HG02852 (cell line): ENCODE measurements around the gene CD207.
"Not testable (repeated sequence)": the region's sequence is repeated elsewhere in the genome, so short reads cannot be mapped to it uniquely, and the experiment has no call there.

Experiments
- ATAC-seq: cut with Tn5 transposase; IDR thresholded peaks from one replicate; pipeline ENCODE4 v1.9.1; 2021; ENCODE audit warnings: mild to moderate bottlenecking, moderate library complexity; ENCODE audit not compliant: unreplicated experiment

Gene CD207

DNA sequence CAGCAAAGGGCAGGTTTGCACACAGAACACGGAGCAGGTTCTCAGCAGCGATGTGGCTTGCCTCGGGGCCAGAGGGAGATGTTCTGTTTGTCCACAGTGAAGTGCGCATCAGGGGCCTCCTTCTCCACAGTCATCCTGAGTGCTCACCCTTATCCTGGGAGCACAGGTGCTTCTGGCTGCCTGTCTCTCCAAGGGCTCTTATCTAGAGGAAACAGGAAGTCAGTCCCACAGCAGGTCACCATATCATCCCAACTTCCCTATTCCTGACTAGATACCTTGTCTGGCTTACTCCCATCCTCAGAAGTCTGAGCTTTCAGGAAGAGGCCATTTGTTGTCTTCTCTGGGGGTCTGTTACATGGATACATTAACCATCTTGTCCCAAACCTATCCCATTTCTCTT, at the start of gene CD207:
Gene CD207, minus strand, starts transcription at position 174 of the 400 bp plus-strand sequence. Its CDS starts 40 bp downstream, at position 134.
- no peak for ATAC-seq

DNA sequence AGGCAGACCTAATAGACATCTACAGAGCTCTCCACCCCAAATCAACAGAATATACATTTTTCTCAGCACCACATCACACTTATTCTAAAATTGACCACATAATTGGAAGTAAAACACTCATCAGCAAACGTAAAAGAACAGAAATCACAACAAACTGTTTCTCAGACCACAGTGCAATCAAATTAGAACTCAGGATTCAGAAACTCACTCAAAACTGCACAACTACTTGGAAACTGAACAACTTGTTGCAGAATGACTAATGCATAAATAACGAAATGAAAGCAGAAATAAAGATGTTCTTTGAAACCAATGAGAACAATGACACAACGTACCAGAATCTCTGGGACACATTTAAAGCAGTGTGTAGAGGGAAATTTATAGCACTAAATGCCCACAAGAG, 42.9 kb upstream of the CD207 start:
- not testable (repeated sequence) for ATAC-seq

DNA sequence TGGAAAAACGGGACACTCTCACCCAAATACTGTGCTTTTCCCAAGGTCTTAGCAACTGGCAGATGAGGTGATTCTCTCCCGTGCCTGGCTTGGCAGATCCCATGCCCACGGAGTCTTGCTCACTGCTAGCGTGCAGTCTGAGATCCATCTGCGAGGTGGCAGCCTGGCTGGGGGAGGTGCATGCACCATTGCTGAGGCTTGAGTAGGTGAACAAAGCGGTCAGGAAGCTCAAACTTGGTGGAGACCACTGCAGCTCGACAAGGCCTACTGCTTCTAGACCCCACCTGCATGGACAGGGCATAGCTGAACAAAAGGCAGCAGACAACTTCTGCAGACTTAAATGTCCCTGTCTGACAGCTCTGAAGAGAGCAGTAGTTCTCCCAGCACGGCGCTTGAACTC, 40.5 kb upstream of the CD207 start:
- not testable (repeated sequence) for ATAC-seq

DNA sequence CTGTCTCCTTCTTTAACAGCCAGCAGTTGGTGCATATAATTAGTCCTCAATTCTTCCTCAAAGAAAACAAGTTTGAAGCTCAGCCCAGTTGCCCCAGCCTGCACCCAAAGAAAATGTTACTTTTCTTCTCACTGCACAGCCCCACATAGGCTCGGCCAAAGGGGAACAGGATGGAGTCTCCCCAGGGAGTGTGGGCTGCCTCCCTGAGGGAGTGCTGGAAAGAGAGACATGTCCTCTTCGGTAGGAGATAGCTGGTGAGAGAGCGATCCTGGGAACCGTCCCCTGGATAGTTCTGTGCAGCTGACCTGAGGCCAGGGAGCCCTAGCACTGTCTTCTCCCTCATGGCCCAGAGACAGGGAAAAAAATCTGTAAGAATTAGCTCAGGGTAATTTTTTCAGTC, 37.9 kb upstream of the CD207 start:
- ATAC-seq: no peak

DNA sequence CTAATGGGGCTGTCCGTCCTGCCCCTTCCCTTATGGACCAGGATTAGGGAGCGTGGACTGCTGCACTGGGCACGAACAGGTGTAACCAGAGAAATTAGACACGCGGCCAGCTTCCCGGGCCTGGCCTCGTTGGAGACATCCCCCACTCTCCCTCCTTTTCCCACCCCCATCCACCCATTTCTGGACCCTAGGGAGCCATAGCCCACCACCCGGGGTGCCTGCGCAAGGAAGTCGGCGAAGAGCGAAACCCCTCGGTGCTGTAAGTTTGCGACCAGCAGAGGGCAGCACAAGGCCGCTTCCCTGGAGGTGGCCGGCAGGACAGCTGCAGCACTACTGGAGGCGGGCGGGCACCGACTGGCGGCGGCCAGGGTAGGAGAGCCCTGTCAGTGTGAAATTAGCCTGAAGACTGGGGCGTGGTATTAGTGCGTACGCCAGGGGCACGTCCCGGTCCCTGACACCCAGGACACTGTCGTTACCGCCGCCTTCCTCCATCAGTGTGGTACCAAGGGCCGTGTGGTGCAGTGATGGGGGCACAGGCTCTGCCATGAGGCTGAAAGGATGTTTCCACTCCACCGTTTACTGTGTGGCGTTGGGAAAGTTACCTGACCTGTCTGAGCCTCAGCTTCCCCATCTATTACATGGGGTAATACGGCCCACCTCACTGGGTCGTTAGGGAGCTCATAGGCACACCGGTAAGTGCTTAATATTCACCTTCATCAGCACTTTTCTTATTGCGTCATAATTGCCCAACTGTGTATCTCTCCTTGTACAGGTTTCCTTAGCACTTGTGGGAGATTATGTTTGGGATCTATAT, 36.0 kb upstream of the CD207 start:
- peak; percentile 79 for ATAC-seq

DNA sequence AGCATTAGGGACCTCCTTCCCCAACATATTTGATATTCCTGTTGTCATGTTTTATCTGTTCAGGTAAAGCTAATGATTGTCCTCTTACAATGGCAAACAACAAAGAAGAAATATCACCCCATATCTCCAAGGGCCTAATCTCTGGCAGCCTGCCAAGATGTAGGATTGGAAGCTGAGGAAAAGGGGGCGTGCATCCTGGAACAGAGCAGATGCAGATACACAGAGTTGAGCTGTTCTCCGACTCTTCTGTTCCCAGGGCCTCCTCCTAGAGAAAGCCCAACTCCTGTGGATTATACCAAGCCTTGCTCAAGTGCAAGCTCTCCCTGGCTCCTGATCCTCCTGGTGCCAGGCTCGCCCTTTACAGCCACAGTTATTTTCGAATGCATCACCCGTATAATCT, 35.2 kb upstream of the CD207 start:
- no peak for ATAC-seq

DNA sequence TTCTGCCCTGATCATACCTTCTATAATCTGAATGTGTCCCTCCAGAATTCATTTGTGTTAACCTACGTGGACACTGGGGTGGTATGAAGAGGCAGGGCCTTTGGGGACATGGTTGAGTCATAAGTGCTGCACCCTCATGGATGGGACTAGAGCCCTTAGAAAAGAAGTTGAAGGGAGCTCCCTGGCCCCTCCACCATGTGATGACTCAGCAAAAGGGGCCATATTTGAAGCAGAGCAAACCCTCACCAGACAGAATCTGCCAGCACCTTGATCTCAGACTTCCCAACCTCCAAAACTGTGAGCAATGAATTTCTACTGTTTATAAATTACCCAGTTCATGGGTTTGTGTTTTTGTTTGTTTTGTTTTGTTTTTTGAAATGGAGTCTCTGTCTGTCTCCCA, 33.4 kb upstream of the CD207 start:
- no peak for ATAC-seq

DNA sequence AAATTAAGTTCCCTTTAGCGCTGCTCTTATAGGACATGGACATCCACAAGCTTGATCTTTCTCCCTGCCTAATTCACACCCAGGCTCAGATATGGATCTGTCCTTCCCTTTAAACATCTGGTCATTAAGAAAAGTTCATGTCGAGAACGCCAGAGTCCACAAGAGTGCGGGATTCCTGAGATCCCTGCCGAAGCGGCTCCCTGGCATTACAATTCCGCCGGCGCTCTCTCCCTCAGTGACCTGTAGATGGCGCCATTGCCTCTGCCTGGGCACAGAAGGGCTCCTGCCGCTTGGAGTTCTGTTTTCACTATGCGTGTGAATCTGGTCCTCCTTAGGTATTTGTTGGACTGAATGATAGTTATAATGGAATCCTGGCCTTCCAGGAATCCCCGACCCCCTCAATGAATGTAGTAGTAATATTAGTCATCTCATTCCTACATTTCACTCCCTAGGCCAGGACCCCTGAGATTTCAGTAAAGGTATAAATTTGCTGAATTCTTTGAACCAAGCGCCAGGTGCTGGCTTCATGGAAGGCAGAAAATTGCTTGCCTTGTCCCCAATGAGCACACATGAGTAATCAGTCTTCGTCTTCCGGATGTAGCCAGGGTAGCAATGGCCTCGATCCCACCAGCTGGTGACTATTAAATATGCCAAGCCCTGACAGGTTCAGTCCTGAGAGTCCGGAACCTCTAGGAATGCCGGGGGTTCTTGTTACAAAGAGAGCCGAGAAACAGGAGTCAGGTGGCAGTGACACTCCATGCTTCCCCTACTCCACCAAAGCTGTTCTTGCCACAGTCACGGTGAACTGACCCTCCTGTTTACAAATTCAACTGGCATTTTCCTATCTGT, 26.4 kb upstream of the CD207 start:
- ATAC-seq: no peak

DNA sequence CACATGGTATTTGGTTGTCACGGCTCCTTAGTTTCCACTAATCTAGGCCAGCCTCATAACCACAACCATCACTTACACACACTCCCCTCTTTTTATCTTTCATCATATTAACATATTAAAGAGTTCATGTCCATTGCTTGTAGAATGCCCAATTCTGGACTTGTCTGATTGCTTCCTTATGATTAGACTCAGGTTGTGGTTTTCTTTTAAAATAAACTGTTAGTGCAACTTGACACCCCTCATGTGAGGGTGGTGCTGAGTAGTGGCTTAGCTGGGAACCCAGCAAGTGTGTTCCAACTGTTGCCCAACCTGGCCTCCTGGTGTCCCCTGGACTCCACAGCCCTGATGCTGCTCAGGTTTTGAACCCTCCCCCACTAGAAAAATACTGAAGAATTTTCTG, 20.1 kb upstream of the CD207 start:
- no peak for ATAC-seq

DNA sequence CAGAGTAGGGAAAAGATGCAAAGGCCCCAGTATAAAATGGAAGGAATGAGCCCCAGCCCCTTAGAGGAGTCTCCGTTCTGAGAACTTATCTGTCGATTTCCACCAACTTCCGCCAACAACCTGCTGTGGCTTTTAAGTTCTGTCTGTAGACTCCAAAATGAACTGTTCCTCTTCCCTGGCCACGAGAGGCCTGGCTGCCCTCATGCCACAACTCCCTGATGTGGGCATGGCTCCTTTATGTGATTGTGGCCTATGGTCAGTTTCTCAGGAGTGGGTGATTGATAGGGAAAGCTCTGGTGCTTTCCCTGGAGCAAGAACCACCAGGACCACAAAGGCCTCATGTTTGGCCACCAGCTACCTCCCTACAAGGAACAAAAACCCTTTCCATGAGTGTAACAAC, 18.8 kb upstream of the CD207 start:
- ATAC-seq: no peak

DNA sequence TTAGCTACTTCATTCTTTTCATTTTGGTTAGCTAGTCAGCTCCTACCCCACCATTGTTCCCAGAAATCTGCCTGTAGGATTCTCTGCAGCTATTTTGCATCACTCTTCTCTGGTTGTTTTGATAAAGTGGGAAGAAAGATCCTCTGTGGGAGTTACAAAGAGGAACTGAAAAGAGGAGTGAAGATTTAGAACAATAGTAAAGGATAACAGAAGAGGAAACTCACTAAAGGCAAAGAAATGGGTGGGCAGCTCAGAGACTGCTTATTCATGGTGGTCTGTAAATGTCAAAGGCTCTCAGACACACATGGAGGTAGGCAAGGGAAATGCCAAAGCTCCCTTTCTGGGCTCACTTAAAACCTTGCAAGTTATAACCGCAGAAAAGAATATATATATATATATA, 17.2 kb upstream of the CD207 start:
- no peak for ATAC-seq

DNA sequence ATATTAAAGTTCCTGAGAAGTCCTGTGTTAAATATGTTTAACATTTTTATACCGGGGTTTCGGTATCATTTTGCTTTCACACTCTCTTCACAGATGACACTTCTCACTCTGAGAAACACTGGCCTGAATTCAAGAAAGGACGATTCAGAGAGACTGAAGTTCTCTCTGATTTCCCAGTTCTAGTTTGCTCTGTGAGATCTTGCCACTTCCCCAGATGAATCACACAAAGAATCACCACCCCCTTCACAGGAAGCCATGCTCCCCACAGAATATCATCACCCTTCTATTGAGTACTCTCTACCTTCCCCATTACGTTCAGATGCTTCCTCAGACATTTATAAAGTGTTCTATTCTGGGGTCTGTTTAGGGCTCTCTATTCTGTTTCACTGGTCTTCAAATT, 16.1 kb upstream of the CD207 start:
- peak; percentile 91 for ATAC-seq

DNA sequence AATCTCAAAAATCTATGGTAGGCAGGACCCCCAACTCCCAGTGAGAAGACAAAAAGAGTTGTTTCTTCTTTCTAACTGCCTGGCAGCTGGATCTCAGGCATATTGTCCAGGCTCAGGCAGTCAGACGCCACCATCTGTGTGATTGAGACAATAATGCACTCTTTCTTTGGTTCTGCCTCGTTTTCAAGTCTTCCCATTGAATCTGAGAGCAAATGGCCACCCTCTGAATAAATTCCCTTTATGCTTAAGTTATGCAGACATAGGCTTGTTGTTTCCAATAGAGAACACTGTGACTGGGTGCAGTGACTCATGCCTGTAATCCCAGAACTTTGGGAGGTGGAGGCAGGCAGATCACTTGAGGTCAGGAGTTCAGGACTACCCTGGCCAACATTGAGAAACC, 15.3 kb upstream of the CD207 start:
- no peak for ATAC-seq

DNA sequence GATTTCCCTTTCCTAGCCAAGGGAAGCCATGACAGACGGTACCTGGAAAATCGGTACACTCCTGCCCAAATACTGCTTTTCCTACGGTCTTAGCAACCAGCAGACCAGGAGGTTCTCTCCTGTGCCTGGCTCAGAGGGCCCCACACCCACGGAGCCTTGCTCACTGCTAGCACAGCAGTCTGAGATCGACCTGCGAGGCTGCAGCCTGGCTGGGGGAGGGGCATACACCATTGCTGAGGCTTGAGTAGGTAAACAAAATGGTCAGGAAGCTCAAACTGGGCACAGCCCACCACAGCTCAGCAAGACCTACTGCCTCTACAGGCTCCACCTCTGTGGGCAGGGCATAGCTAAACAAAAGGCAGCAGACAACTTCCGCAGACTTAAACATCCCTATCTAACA, 6.8 kb upstream of the CD207 start:
- no peak for ATAC-seq

DNA sequence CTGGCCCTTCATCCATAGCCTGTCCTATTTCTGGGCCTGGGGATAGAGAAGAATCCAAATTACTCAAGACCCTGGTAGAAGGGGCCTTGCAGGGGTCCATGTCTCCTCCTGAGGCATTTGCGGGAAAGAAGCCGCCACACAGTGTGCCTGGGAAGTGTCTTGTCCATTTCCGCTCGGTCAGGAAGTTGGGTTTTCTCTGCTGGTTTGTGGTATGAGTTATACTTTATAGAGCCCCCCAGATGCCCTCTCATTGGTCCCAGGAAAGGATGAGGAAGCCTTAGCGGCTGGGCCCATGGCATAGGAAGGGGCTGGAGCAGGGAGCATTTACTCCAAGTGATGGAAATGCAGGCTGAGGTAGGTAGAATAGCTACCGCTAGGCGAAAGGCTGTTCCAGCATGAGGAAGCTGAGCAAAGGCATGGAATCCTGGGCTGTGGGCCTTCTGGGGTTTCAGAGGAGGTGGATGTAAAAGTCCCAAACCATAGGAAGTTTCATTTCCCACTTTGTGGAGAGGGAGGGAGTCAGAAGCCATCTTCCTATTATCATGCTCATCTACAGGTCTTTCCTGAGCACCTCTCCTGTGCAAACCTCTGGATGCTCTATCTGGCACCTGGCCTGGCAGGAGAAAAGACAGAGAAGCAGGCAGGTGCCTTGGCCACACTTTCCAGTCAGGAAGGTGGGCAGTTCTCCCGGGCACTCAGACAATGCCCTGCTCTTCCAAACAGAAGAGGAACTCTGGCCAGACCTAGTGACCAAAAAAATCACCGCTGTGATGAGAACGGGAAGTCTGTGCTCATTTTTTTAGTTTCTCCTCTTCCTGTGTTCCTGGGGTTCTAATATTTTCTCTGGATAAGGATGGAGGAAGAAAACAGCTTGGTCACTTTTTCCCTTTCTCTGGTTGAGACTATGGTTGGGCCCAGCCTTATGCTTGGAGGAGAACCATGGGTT, 2.6 kb upstream of the CD207 start:
- no peak for ATAC-seq

DNA sequence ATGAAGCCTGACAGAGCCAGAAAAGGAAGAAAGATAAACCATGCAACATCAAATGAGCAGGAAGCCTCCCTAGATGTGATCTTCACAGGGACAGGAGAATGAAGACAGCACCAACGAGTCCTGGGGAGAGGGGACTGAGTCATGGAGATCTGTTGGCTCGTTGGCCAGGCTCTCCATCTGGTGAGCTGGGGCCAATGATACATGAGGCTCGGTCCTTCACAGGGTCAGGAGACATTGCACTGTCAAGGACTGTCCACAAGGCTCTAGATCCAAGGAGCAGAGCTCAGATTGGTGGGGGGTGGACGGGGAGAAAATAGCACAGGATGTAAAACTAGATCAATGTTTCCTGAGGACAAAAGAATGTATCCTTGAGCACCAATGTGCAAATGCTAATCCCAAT, 735 bp downstream of the CD207 start:
- ATAC-seq: no peak

DNA sequence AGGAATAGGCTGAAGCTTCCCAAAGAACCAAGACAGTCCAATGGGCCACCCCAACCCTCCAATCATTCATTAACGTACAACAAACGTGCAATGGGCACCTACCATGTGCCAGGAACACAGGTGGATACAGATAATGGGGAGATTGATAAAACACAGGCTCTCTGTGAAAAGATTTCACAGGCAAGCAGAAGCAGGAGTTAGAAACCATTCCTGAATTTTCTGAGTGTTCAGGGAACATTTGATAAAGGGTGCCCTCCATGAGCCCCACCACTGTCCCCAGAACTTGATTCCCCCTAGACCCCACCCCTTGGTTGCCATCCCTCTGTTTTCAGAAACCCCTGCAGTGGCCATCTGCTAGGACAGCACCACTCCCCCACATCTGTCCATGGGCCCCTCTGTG, 1.5 kb downstream of the CD207 start:
- ATAC-seq: no peak

DNA sequence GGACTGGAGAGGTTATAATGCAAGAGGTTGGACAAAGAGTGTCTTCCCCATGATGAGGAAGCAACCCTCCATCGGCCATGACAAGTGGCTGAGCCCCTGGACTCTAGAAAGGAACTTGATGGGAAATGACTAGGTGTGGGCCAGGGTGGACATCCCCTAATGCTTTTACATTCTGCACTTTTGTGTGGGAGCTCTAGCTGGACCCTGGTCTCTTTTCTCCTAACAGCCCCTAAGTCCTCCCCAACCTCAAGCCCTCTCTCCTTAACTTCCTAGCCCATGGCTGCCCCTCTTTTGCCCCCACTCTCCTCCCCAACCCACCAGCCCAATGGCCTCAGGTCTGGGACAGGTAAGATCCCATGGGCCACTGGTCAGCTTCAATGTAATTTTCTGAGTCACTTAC, 2.4 kb downstream of the CD207 start:
- ATAC-seq: no peak

DNA sequence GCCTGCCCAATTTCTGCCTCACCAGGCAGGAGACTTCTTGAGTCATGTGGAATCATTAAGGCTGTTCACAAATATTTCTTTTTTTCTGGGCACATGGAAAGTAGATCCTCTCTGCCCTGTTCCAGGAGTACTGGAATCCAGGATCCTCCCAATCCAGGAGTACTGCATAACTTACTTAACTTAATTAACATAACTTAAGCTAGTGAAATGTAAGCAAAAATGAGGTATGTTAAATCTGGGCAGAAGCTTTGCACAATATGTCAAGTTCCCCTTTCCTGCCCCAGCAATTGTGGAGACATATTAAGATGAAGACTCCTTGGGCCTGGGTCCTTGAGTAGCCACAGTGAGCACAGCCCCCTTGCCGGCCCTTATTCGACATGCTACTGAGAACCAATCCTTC, 3.2 kb downstream of the CD207 start:
- no peak for ATAC-seq

DNA sequence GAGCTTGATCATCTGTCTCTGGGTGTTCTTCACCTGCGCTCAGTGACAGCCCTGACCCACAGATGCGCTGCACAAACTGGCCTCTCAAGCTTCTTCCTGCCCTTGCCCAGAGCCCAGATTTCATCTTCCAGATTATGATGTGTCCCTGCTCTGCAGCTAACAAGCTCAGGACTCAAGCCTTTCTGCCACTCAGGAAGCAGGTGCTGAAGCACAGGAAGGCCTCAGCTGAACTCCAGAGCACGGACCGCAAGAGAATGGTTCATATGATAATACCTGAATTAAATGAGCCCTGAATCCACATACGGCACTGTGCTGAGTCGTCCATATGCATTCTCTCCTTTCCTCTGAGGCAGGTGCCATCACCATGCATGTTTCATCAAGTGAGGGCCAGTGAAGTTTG, 3.8 kb downstream of the CD207 start:
- ATAC-seq: no peak

DNA sequence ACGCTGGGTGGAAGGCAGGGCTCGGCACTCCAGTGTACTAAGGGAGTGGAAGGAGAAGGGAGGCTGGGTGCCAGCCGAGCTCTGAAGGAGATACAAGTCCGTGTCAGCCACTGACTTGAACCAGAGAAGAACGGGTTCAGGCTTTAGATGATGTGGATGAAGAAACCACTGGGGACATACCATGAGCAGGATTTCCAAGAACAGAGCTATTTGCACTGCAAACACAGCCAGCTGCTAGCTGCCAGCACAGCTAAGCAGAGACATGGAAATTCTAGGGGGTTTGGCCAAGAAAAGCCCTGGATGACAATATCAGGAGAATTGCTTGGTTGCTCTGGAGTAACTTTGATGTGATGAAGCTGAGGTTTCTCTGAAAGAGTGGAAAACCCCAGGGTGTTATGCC, 5.2 kb downstream of the CD207 start:
- ATAC-seq: no peak
